Ishikawa (cell line): Measurements from ENCODE around the gene TNFSF13B.

Experiments used
- EGR1 ChIP-seq: IDR thresholded peaks from 2 replicates; pipeline ENCODE4 v1.6.1; 2012
- EP300 ChIP-seq: IDR thresholded peaks from 2 replicates; pipeline ENCODE4 v1.6.1; 2012; ENCODE audit warnings: borderline replicate concordance
- RAD21 ChIP-seq: IDR thresholded peaks from 2 replicates; pipeline ENCODE4 v1.6.1; 2012; ENCODE audit warnings: low read depth
- TEAD4 ChIP-seq: IDR thresholded peaks from 2 replicates; pipeline ENCODE4 v1.6.1; 2012
- TF ChIP-seq, protein P1 (sequence below): IDR thresholded peaks from 2 replicates; pipeline ENCODE4 v1.6.1; 2012

DNA sequence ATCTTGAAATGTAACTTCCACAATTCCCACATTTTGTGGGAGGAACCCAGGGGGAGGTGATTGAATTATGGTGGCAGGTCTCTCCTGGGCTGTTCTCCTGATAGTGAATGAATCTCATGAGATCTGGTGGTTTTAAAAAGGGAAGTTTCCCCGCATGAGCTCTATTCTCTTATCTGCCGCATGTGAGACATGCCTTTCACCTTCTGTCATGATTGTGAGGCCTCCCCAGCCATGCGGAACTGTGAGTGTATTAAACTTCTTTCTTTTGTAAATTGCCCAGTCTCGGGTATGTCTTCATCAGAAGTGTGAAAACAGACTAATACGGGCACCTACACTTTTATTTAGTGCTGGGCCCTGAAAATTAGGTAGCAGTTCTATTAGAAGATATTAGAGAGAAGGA lies 45.8 kb downstream of the TNFSF13B start:
- TF ChIP-seq RAD21 (no peak), EGR1 (no peak), TEAD4 (no peak), EP300 (no peak)
- TF ChIP-seq, protein P1, sequence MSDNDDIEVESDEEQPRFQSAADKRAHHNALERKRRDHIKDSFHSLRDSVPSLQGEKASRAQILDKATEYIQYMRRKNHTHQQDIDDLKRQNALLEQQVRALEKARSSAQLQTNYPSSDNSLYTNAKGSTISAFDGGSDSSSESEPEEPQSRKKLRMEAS = no peak
